Activated CD8-positive, alpha-beta memory T cell treated with anti-CD3 and anti-CD28 coated beads, Interleukin-2, amount 10 ng/mL, durations not matched to agents 7 days and 5 days (primary cell): ENCODE data around the gene FBXW9. TPM values are rescaled to one million over a fixed set of nuclear protein-coding genes. Genes with fewer than 3 reads are reported as not detected.
"Not testable (repeated sequence)": the region's sequence is repeated elsewhere in the genome, so short reads cannot be mapped to it uniquely, and the experiment has no call there.

Experiments
- ATAC-seq: fragments of 150-1000 bp; cut with Tn5 transposase; one replicate; pipeline ENCODE4 v1.10.0; 2021; ENCODE audit warnings: moderate library complexity
- CTCF ChIA-PET: fragments of 350-600 bp; sonication (Branson Sonifier 250); formaldehyde crosslinking; loops from one replicate; lab custom pipeline; 2021; ENCODE audit warnings: antibody characterized with exemption; lab: Charles Lee
- DNase-seq: peaks from one replicate; pipeline ENCODE4 v3.0.0-alpha.2; 2020
- H3K27ac Mint-ChIP-seq: one replicate; pipeline ENCODE4 v1.8.0; 2021; ENCODE audit warnings: mild to moderate bottlenecking, mixed read lengths
- H3K27me3 Mint-ChIP-seq: one replicate; pipeline ENCODE4 v1.8.0; 2021; ENCODE audit warnings: mixed read lengths
- H3K36me3 Mint-ChIP-seq: one replicate; pipeline ENCODE4 v1.8.0; 2021; ENCODE audit warnings: mild to moderate bottlenecking, mixed read lengths
- H3K4me1 Mint-ChIP-seq: one replicate; pipeline ENCODE4 v1.8.0; 2021; ENCODE audit warnings: mixed read lengths
- H3K4me3 Mint-ChIP-seq: one replicate; pipeline ENCODE4 v1.8.0; 2021; ENCODE audit warnings: mild to moderate bottlenecking, moderate library complexity, mixed read lengths
- H3K9me3 Mint-ChIP-seq: one replicate; pipeline ENCODE4 v1.8.0; 2022; ENCODE audit warnings: low read depth, mixed read lengths
- total RNA-seq, 2 experiments: library from RNA; stranded (reverse); gene quantifications; one replicate each; pipeline ENCODE4 v1.2.3, GENCODE V29; 2021

The FBXW9 gene
- total RNA-seq, 2 experiments from 2014 or later = 5.2 to 6.3 TPM

GRCh38 chr19:12689581-12690216 is 6.7 kb downstream of the FBXW9 start:
- Mint-ChIP-seq H3K36me3 (no peaks in the 10 kb centered on the region), H3K4me1 (peaks cover 3% of the 10 kb centered on the region), H3K27ac (no peak overlapping the region), H3K27me3 (no peaks in the 10 kb centered on the region), H3K4me3 (no peak overlapping the region), H3K9me3 (no peaks in the 10 kb centered on the region)
- no peak for DNase-seq
- CTCF ChIA-PET = no interaction called here
- ATAC-seq = no peak

GRCh38 chr19:12689012-12689411 is 7.4 kb downstream of the FBXW9 start:
- no peaks in the 10 kb centered on the region for H3K9me3 Mint-ChIP-seq
- H3K27me3 Mint-ChIP-seq = no peaks in the 10 kb centered on the region
- ATAC-seq = no peak
- H3K4me3 Mint-ChIP-seq = no peak overlapping the region
- CTCF ChIA-PET = no interaction called here
- H3K36me3 Mint-ChIP-seq = no peaks in the 10 kb centered on the region
- no peaks in the 10 kb centered on the region for H3K4me1 Mint-ChIP-seq
- no peak for DNase-seq
- H3K27ac Mint-ChIP-seq = no peak overlapping the region

- Mint-ChIP-seq H3K4me3 (no peak within 1 kb of the TSS), H3K36me3 (no peaks in the 10 kb centered on the region), H3K9me3 (no peaks in the 10 kb centered on the region), H3K27me3 (no peaks in the 10 kb centered on the region), H3K27ac (no peak within 1 kb of the TSS), H3K4me1 (peaks cover 2% of the 10 kb centered on the region)
- CTCF ChIA-PET = interaction anchor here (0.6 to 1.5 kb wide), 3 partner anchors 48 to 73 kb away, joined by 3 read pairs; no protein-coding TSS in a partner anchor
- ATAC-seq = no peak
- DNase-seq = no peak
These were observed 8.8 kb downstream of the FBXW9 start, which contains the start of gene GNG14 for GRCh38 chr19:12687496-12688196. GNG14 (plus strand) TSS chr19:12687998; CDS start chr19:12688049, 51 bp downstream.

GRCh38 chr19:12685831-12686230 is 10.6 kb downstream of the FBXW9 start:
- CTCF ChIA-PET = interaction anchor here (0.6 to 2.1 kb wide), 4 partner anchors 9 to 76 kb away, joined by 4 to 9 read pairs (median 5); no protein-coding TSS in a partner anchor
- Mint-ChIP-seq H3K4me1 (peaks cover 7% of the 10 kb centered on the region), H3K27ac (no peak overlapping the region), H3K36me3 (peaks cover 4% of the 10 kb centered on the region), H3K27me3 (no peaks in the 10 kb centered on the region), H3K4me3 (no peak overlapping the region), H3K9me3 (no peaks in the 10 kb centered on the region)
- DNase-seq = no peak
- ATAC-seq = no peak

- H3K9me3 Mint-ChIP-seq = no peaks in the 10 kb centered on the region
- ATAC-seq = peak; percentile 78
- H3K4me1 Mint-ChIP-seq = peaks cover 26% of the 10 kb centered on the region
These were observed 15.1 kb downstream of the FBXW9 start, which contains the start of gene DHPS for GRCh38 chr19:12681074-12681987. DHPS (minus strand) TSS chr19:12681880; CDS start chr19:12681766, 114 bp downstream.

GRCh38 chr19:12680034-12680433 is 16.4 kb downstream of the FBXW9 start:
- Mint-ChIP-seq H3K27me3 (no peaks in the 10 kb centered on the region), H3K4me3 (peak overlapping the region; percentile 93), H3K4me1 (peaks cover 27% of the 10 kb centered on the region), H3K27ac (no peak overlapping the region), H3K9me3 (no peaks in the 10 kb centered on the region), H3K36me3 (peaks cover 33% of the 10 kb centered on the region)
- DNase-seq (no peak), ATAC-seq (no peak)
- CTCF ChIA-PET = interaction anchor here (1.3 to 4.5 kb wide), 4 partner anchors 8 to 115 kb away, joined by 3 to 28 read pairs (median 8); partner anchors contain the start of genes MAN2B1 and WDR83

More at GRCh38 chr19:12681074-12681987, 15.1 kb downstream of the FBXW9 start, which contains the start of gene DHPS:
- H3K27me3 Mint-ChIP-seq = no peaks in the 10 kb centered on the region
- H3K27ac Mint-ChIP-seq = peak within 1 kb of the TSS; percentile 94
- H3K36me3 Mint-ChIP-seq = peaks cover 29% of the 10 kb centered on the region
- CTCF ChIA-PET = interaction anchor here (0.7 to 1.9 kb wide), 10 partner anchors 9 to 166 kb away, joined by 3 to 11 read pairs (median 5); partner anchors contain the start of gene TNPO2
- DNase-seq = peak; percentile 96
- H3K4me3 Mint-ChIP-seq = peak within 1 kb of the TSS; percentile 93

- not testable (repeated sequence) for H3K27me3 Mint-ChIP-seq, DNase-seq, H3K4me3 Mint-ChIP-seq, ATAC-seq, H3K9me3 Mint-ChIP-seq, H3K27ac Mint-ChIP-seq
- CTCF ChIA-PET = interaction anchor here (0.6 to 7.0 kb wide), 8 partner anchors 10 to 203 kb away, joined by 3 to 57 read pairs (median 3); partner anchors contain the start of genes FBXW9, MAN2B1 and WDR83
- peaks cover 45% of the 10 kb centered on the region for H3K36me3 Mint-ChIP-seq
- peaks cover 27% of the 10 kb centered on the region for H3K4me1 Mint-ChIP-seq
These were observed 18.4 kb downstream of the FBXW9 start for GRCh38 chr19:12678039-12678438.

GRCh38 chr19:12676928-12677327 is 19.5 kb downstream of the FBXW9 start:
- Mint-ChIP-seq H3K4me1 (peaks cover 28% of the 10 kb centered on the region), H3K27me3 (no peaks in the 10 kb centered on the region), H3K27ac (no peak overlapping the region), H3K36me3 (peaks cover 47% of the 10 kb centered on the region), H3K4me3 (no peak overlapping the region), H3K9me3 (no peaks in the 10 kb centered on the region)
- ATAC-seq = no peak
- CTCF ChIA-PET = interaction anchor here (0.6 to 7.0 kb wide), 13 partner anchors 9 to 171 kb away, joined by 3 to 57 read pairs (median 4); partner anchors contain the start of genes MAN2B1, TRIR and WDR83
- no peak for DNase-seq

GRCh38 chr19:12676384-12676792 is 20.0 kb downstream of the FBXW9 start:
- no peaks in the 10 kb centered on the region for H3K27me3 Mint-ChIP-seq
- peak overlapping the region; percentile 34 for H3K27ac Mint-ChIP-seq
- CTCF ChIA-PET = interaction anchor here (0.6 to 7.0 kb wide), 14 partner anchors 9 to 172 kb away, joined by 3 to 57 read pairs (median 4); partner anchors contain the start of genes MAN2B1, TRIR and WDR83
- peaks cover 29% of the 10 kb centered on the region for H3K4me1 Mint-ChIP-seq
- H3K9me3 Mint-ChIP-seq = no peaks in the 10 kb centered on the region
- peaks cover 48% of the 10 kb centered on the region for H3K36me3 Mint-ChIP-seq
- ATAC-seq = peak; percentile 43
- peak; percentile 91 for DNase-seq
- no peak overlapping the region for H3K4me3 Mint-ChIP-seq

- Mint-ChIP-seq H3K36me3 (peaks cover 45% of the 10 kb centered on the region), H3K4me3 (no peak overlapping the region), H3K4me1 (peaks cover 26% of the 10 kb centered on the region), H3K27ac (no peak overlapping the region), H3K9me3 (no peaks in the 10 kb centered on the region), H3K27me3 (no peaks in the 10 kb centered on the region)
- DNase-seq = no peak
- no peak for ATAC-seq
- CTCF ChIA-PET = interaction anchor here (0.7 to 7.0 kb wide), 11 partner anchors 8 to 172 kb away, joined by 3 to 57 read pairs (median 5); partner anchors contain the start of genes MAN2B1, TRIR and WDR83
These were observed 20.5 kb downstream of the FBXW9 start for GRCh38 chr19:12675940-12676339.

GRCh38 chr19:12675399-12675798 is 21.0 kb downstream of the FBXW9 start:
- peaks cover 44% of the 10 kb centered on the region for H3K36me3 Mint-ChIP-seq
- H3K27ac Mint-ChIP-seq = no peak overlapping the region
- no peaks in the 10 kb centered on the region for H3K27me3 Mint-ChIP-seq
- ATAC-seq (no peak), DNase-seq (no peak)
- peaks cover 30% of the 10 kb centered on the region for H3K4me1 Mint-ChIP-seq
- H3K9me3 Mint-ChIP-seq = no peaks in the 10 kb centered on the region
- no peak overlapping the region for H3K4me3 Mint-ChIP-seq
- CTCF ChIA-PET = interaction anchor here (2.1 to 7.0 kb wide), 2 partner anchors 82 to 111 kb away, joined by 6 to 57 read pairs; no protein-coding TSS in a partner anchor

GRCh38 chr19:12672744-12673143 is 23.7 kb downstream of the FBXW9 start:
- no peak overlapping the region for H3K27ac Mint-ChIP-seq
- DNase-seq (no peak), ATAC-seq (no peak)
- no peaks in the 10 kb centered on the region for H3K9me3 Mint-ChIP-seq
- H3K4me1 Mint-ChIP-seq = peaks cover 40% of the 10 kb centered on the region
- CTCF ChIA-PET = interaction anchor here (0.9 to 7.0 kb wide), 19 partner anchors 7 to 175 kb away, joined by 3 to 57 read pairs (median 6); partner anchors contain the start of genes DHPS, FBXW9 and ZNF791
- H3K36me3 Mint-ChIP-seq = peaks cover 28% of the 10 kb centered on the region
- H3K27me3 Mint-ChIP-seq = no peaks in the 10 kb centered on the region
- no peak overlapping the region for H3K4me3 Mint-ChIP-seq
